ENCODE data around the gene ADIPOR1. TPM values are rescaled to one million over a fixed set of nuclear protein-coding genes. Genes with fewer than 3 reads are reported as not detected.

Gene ADIPOR1
- total RNA-seq, 1 experiment from 2014 or later: 79.1 TPM

- peaks cover 5% of the 10 kb centered on the region for H3K4me1 ChIP-seq (ENCODE audit: insufficient read depth, low read length, poor library complexity, severe bottlenecking)
- POLR2A ChIA-PET (ENCODE audit: low non-redundant PET): no interaction called here
- TSS peak; percentile 48 for BruUV-seq (replicated peaks)
- TF ChIP-seq EZH2 (IDR thresholded peaks at IDR 0.05; ENCODE audit: borderline replicate concordance, low read depth, low read length, poor library complexity, severe bottlenecking): no peak
- TF ChIP-seq, protein P1, sequence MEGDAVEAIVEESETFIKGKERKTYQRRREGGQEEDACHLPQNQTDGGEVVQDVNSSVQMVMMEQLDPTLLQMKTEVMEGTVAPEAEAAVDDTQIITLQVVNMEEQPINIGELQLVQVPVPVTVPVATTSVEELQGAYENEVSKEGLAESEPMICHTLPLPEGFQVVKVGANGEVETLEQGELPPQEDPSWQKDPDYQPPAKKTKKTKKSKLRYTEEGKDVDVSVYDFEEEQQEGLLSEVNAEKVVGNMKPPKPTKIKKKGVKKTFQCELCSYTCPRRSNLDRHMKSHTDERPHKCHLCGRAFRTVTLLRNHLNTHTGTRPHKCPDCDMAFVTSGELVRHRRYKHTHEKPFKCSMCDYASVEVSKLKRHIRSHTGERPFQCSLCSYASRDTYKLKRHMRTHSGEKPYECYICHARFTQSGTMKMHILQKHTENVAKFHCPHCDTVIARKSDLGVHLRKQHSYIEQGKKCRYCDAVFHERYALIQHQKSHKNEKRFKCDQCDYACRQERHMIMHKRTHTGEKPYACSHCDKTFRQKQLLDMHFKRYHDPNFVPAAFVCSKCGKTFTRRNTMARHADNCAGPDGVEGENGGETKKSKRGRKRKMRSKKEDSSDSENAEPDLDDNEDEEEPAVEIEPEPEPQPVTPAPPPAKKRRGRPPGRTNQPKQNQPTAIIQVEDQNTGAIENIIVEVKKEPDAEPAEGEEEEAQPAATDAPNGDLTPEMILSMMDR (conservative IDR thresholded peaks at IDR 0.05; ENCODE audit: low read depth, low read length): no peak
- H3K27me3 ChIP-seq (replicated peaks; ENCODE audit: insufficient read depth, low read depth, low read length, poor library complexity): no peaks in the 10 kb centered on the region
- H3K36me3 ChIP-seq (ENCODE audit: insufficient read depth, low read length, poor library complexity, severe bottlenecking): peaks cover 5% of the 10 kb centered on the region
- CTCF ChIA-PET: no interaction called here
- no peaks in the 10 kb centered on the region for H3K9me3 ChIP-seq (ENCODE audit: low read depth, low read length, poor library complexity, severe bottlenecking)
- peak overlapping the region; percentile 62 for H3K27ac ChIP-seq (ENCODE audit: low read depth, low read length, poor library complexity, severe bottlenecking)
- DNase-seq (ENCODE audit: low spot score): no peak
- H3K4me3 ChIP-seq (ENCODE audit: low read depth, low read length, poor library complexity, severe bottlenecking): peak overlapping the region; percentile 93
- intact Hi-C loops (cut with micrococcal nuclease; ENCODE audit: unreplicated experiment): no loop called here
Observed at GRCh38 chr1:202966006-202966898, 8.1 kb upstream of the ADIPOR1 start.

GRCh38 chr1:202965422-202965821 is 7.3 kb upstream of the ADIPOR1 start:
- BruUV-seq (replicated peaks): no TSS peak

GRCh38 chr1:202964791-202965410 is 6.8 kb upstream of the ADIPOR1 start:
- no TSS peak for BruUV-seq (replicated peaks)
- ChIA-PET CTCF (no interaction called here), POLR2A (ENCODE audit: low non-redundant PET) (no interaction called here)
- TF ChIP-seq, protein P1 (conservative IDR thresholded peaks at IDR 0.05; ENCODE audit: low read depth, low read length): no peak
- TF ChIP-seq EZH2 (IDR thresholded peaks at IDR 0.05; ENCODE audit: borderline replicate concordance, low read depth, low read length, poor library complexity, severe bottlenecking): no peak
- no peak overlapping the region for H3K4me3 ChIP-seq (ENCODE audit: low read depth, low read length, poor library complexity, severe bottlenecking)
- no peak overlapping the region for H3K27ac ChIP-seq (ENCODE audit: low read depth, low read length, poor library complexity, severe bottlenecking)
- no peaks in the 10 kb centered on the region for H3K27me3 ChIP-seq (replicated peaks; ENCODE audit: insufficient read depth, low read depth, low read length, poor library complexity)
- no peaks in the 10 kb centered on the region for H3K9me3 ChIP-seq (ENCODE audit: low read depth, low read length, poor library complexity, severe bottlenecking)
- DNase-seq (ENCODE audit: low spot score): no peak
- peaks cover 5% of the 10 kb centered on the region for H3K4me1 ChIP-seq (ENCODE audit: insufficient read depth, low read length, poor library complexity, severe bottlenecking)
- peaks cover 5% of the 10 kb centered on the region for H3K36me3 ChIP-seq (ENCODE audit: insufficient read depth, low read length, poor library complexity, severe bottlenecking)
- intact Hi-C loops (cut with micrococcal nuclease; ENCODE audit: unreplicated experiment): no loop called here

More at GRCh38 chr1:202965422-202965821, 7.3 kb upstream of the ADIPOR1 start:
- ChIA-PET POLR2A (ENCODE audit: low non-redundant PET) (no interaction called here), CTCF (no interaction called here)
- DNase-seq (ENCODE audit: low spot score): no peak
- no peak overlapping the region for H3K27ac ChIP-seq (ENCODE audit: low read depth, low read length, poor library complexity, severe bottlenecking)
- H3K9me3 ChIP-seq (ENCODE audit: low read depth, low read length, poor library complexity, severe bottlenecking): no peaks in the 10 kb centered on the region
- TF ChIP-seq EZH2 (IDR thresholded peaks at IDR 0.05; ENCODE audit: borderline replicate concordance, low read depth, low read length, poor library complexity, severe bottlenecking): no peak
- TF ChIP-seq, protein P1 (conservative IDR thresholded peaks at IDR 0.05; ENCODE audit: low read depth, low read length): no peak
- no peaks in the 10 kb centered on the region for H3K27me3 ChIP-seq (replicated peaks; ENCODE audit: insufficient read depth, low read depth, low read length, poor library complexity)
- peaks cover 5% of the 10 kb centered on the region for H3K4me1 ChIP-seq (ENCODE audit: insufficient read depth, low read length, poor library complexity, severe bottlenecking)
- intact Hi-C loops (cut with micrococcal nuclease; ENCODE audit: unreplicated experiment): no loop called here
- no peak overlapping the region for H3K4me3 ChIP-seq (ENCODE audit: low read depth, low read length, poor library complexity, severe bottlenecking)
- peaks cover 5% of the 10 kb centered on the region for H3K36me3 ChIP-seq (ENCODE audit: insufficient read depth, low read length, poor library complexity, severe bottlenecking)
